OCI-LY3 (cell line): ENCODE measurements around the gene IBTK.
A peak's percentile ranks its signal among the peaks of the same experiment; 100 is the strongest.

Experiments
- H2AFZ ChIP-seq: fragments of 200-600, 300-600 bp; shearing (Covaris generic); 2 replicates; pipeline ENCODE4 v1.6.0; 2014; ENCODE audit warnings: antibody characterized with exemption, low read depth, low read length
- H3K27ac ChIP-seq: fragments of 200-600, 300-600 bp; sonication (generic); 2 replicates; pipeline ENCODE4 v1.5.1; 2014; ENCODE audit warnings: mild to moderate bottlenecking, low read length, moderate library complexity, mixed read lengths
- H3K27me3 ChIP-seq: fragments of 200-600, 300-600 bp; sonication (generic); 2 replicates; pipeline ENCODE4 v1.6.1; 2014; ENCODE audit warnings: low read depth, low read length, mixed read lengths
- H3K36me3 ChIP-seq: fragments of 200-600, 300-600 bp; sonication (generic); replicated peaks from 2 replicates; pipeline ENCODE3; 2014; ENCODE audit warnings: low read depth, low read length, mixed read lengths
- H3K4me1 ChIP-seq: fragments of 300-600, 200-600 bp; sonication (generic); 2 replicates; pipeline ENCODE4 v1.6.1; 2014; ENCODE audit warnings: low read length, mixed read lengths
- H3K4me2 ChIP-seq: fragments of 200-600, 300-600 bp; sonication (generic); 2 replicates; pipeline ENCODE4 v1.6.1; 2014; ENCODE audit warnings: low read length, mixed read lengths
- H3K4me3 ChIP-seq: fragments of 300-600, 200-600 bp; sonication (generic); 2 replicates; pipeline ENCODE4 v1.5.1; 2014; ENCODE audit warnings: antibody characterized with exemption, mild to moderate bottlenecking, low read length, moderate library complexity
- H3K79me2 ChIP-seq: fragments of 300-600, 200-600 bp; shearing (Covaris generic); 2 replicates; pipeline ENCODE4 v1.6.1; 2014; ENCODE audit warnings: mild to moderate bottlenecking, low read length, mixed read lengths
- H3K9ac ChIP-seq: fragments of 300-600, 200-600 bp; shearing (Covaris generic); 2 replicates; pipeline ENCODE4 v1.6.0; 2014; ENCODE audit warnings: mild to moderate bottlenecking, low read length, moderate library complexity
- H3K9me3 ChIP-seq: fragments of 200-600, 300-600 bp; shearing (Covaris generic); 2 replicates; pipeline ENCODE4 v1.6.1; 2014; ENCODE audit warnings: low read length, mixed read lengths; ENCODE audit not compliant: insufficient read depth
- H4K20me1 ChIP-seq: fragments of 200-600, 300-600 bp; sonication (generic); 2 replicates; pipeline ENCODE4 v1.6.1; 2016; ENCODE audit warnings: low read length, mixed read lengths; ENCODE audit not compliant: insufficient read depth
- CTCF ChIP-seq: fragments of 200-600, 300-600 bp; sonication (generic); IDR thresholded peaks from 2 replicates; pipeline ENCODE4 v1.5.1; 2014; ENCODE audit warnings: antibody characterized with exemption, low read length, low read depth
- EZH2phosphoT487 ChIP-seq: fragments of 200-600 bp; shearing (Covaris generic); IDR thresholded peaks from 2 replicates; pipeline ENCODE4 v1.6.1; 2018; ENCODE audit warnings: antibody characterized with exemption, mixed run types, low read depth

IBTK gene

GRCh38 chr6:82178759-82179112, 68.8 kb downstream of the IBTK start:
- Histone ChIP-seq H3K27ac (no peak overlapping the region), H4K20me1 (no peaks in the 10 kb centered on the region), H3K9ac (no peak overlapping the region), H3K9me3 (no peaks in the 10 kb centered on the region), H3K4me3 (no peak overlapping the region), H3K27me3 (no peaks in the 10 kb centered on the region), H3K4me1 (peaks cover 8% of the 10 kb centered on the region), H2AFZ (no peak overlapping the region), H3K4me2 (no peak overlapping the region), H3K79me2 (no peaks in the 10 kb centered on the region), H3K36me3 (peaks cover 22% of the 10 kb centered on the region)
- TF ChIP-seq CTCF: no peak
- no peak for TF ChIP-seq EZH2phosphoT487

- Histone ChIP-seq H4K20me1 (no peaks in the 10 kb centered on the region), H3K4me1 (peaks cover 8% of the 10 kb centered on the region), H2AFZ (no peak overlapping the region), H3K36me3 (peaks cover 24% of the 10 kb centered on the region), H3K9me3 (no peaks in the 10 kb centered on the region), H3K9ac (no peak overlapping the region), H3K4me3 (no peak overlapping the region), H3K79me2 (no peaks in the 10 kb centered on the region), H3K27me3 (no peaks in the 10 kb centered on the region), H3K27ac (no peak overlapping the region), H3K4me2 (no peak overlapping the region)
- no peak for TF ChIP-seq EZH2phosphoT487
- peak; percentile 65 for TF ChIP-seq CTCF
Measured at GRCh38 chr6:82178077-82178758, 69.3 kb downstream of the IBTK start.

- Histone ChIP-seq H3K9ac (no peak overlapping the region), H2AFZ (no peak overlapping the region), H3K4me3 (no peak overlapping the region), H3K79me2 (no peaks in the 10 kb centered on the region), H3K4me2 (no peak overlapping the region), H3K36me3 (peaks cover 27% of the 10 kb centered on the region), H3K4me1 (no peaks in the 10 kb centered on the region; the same call in 1 of the 2 replicates), H4K20me1 (no peaks in the 10 kb centered on the region), H3K27me3 (no peaks in the 10 kb centered on the region), H3K9me3 (no peaks in the 10 kb centered on the region), H3K27ac (no peak overlapping the region)
- TF ChIP-seq CTCF (no peak), EZH2phosphoT487 (no peak)
Measured at GRCh38 chr6:82176616-82177015, 70.9 kb downstream of the IBTK start.

- Histone ChIP-seq H3K4me1 (no peaks in the 10 kb centered on the region; the same call in 1 of the 2 replicates), H3K9ac (no peak overlapping the region), H3K36me3 (peaks cover 46% of the 10 kb centered on the region), H3K4me2 (no peak overlapping the region), H4K20me1 (no peaks in the 10 kb centered on the region), H2AFZ (no peak overlapping the region), H3K27ac (no peak overlapping the region), H3K79me2 (no peaks in the 10 kb centered on the region), H3K9me3 (no peaks in the 10 kb centered on the region), H3K4me3 (no peak overlapping the region), H3K27me3 (no peaks in the 10 kb centered on the region)
- TF ChIP-seq CTCF (no peak), EZH2phosphoT487 (no peak)
Measured at GRCh38 chr6:82172594-82172993, 75.0 kb downstream of the IBTK start.
